Mucosa of descending colon (tissue), 3 donors: ENCODE results near the gene KHSRP. TPM values are rescaled to one million over a fixed set of nuclear protein-coding genes. Genes with fewer than 3 reads are reported as not detected.

Experiments used
- ATAC-seq: fragments of 200-7000 bp; cut with Tn5 transposase; one replicate; pipeline ENCODE4 v1.9.1; 2020; ENCODE audit warnings: mild to moderate bottlenecking, moderate library complexity
- DNase-seq, 3 donors: peaks; one replicate each; pipeline ENCODE4 v3.0.0-alpha.2; 2020
- H3K36me3 ChIP-seq: fragments of 200-600 bp; one replicate; pipeline ENCODE4 v1.8.0; 2021; ENCODE audit warnings: low read depth, mild to moderate bottlenecking
- H3K4me1 ChIP-seq: fragments of 200-600 bp; one replicate; pipeline ENCODE4 v1.8.0; 2021; ENCODE audit warnings: low read depth, mild to moderate bottlenecking
- H3K4me3 ChIP-seq: fragments of 200-600 bp; one replicate; pipeline ENCODE4 v1.8.0; 2021; ENCODE audit warnings: mild to moderate bottlenecking
- H3K9me3 ChIP-seq: fragments of 200-600 bp; one replicate; pipeline ENCODE4 v1.8.0; 2021; ENCODE audit warnings: mild to moderate bottlenecking
- CTCF ChIP-seq: fragments of 200-600 bp; IDR thresholded peaks from one replicate; pipeline ENCODE4 v1.8.0; 2022; ENCODE audit warnings: antibody characterized with exemption, mild to moderate bottlenecking
- intact Hi-C, 2 donors: fragments of 100-400 bp; cut with DNase I in 1 of 2; cut with micrococcal nuclease in 1 of 2; formaldehyde crosslinking; loops; one replicate each; pipeline versions ENCODE4 v1.11.0 to v1.11.1; 2022; cut with DNase I, micrococcal nuclease
- total RNA-seq, 3 donors: library from RNA; stranded (reverse); fragmentation: NEBNext Ultra II Directional in 2 of 3; extraction: Animal tissue kit (Norgen Biotek cat#: 25700) in 2 of 3; gene quantifications; one replicate each; pipeline versions ENCODE4 v1.2.1 to v1.2.4, GENCODE V29; 2021 to 2023
- donor health status: DM: no; HTN: no; CAD: no; lungs with moderate emphysema.
- donor health status: DM: no; HTN: no; CAD: no.
- donor health status: DM: no; HTN: yes; CAD: no.

KHSRP gene
- total RNA-seq, 3 donors from 2014 or later = 187 to 241 (median 236) TPM

- DNase-seq (no peak), ATAC-seq (no peak)
- H3K36me3 ChIP-seq = no peaks in the 10 kb centered on the region
- TF ChIP-seq CTCF = no peak
- H3K4me1 ChIP-seq = no peaks in the 10 kb centered on the region
- intact Hi-C loops = no loop called here
- no peaks in the 10 kb centered on the region for H3K9me3 ChIP-seq
- H3K4me3 ChIP-seq = no peak overlapping the region
Observed at GRCh38 chr19:6448045-6448444, 23.4 kb upstream of the KHSRP start.

- Histone ChIP-seq H3K4me3 (no peak overlapping the region), H3K4me1 (no peaks in the 10 kb centered on the region), H3K9me3 (no peaks in the 10 kb centered on the region), H3K36me3 (no peaks in the 10 kb centered on the region)
- ATAC-seq (no peak), DNase-seq (no peak)
- TF ChIP-seq CTCF = no peak
- intact Hi-C loops = no loop called here
Observed at GRCh38 chr19:6446452-6446851, 21.8 kb upstream of the KHSRP start.

GRCh38 chr19:6443986-6444385 is 19.4 kb upstream of the KHSRP start:
- H3K4me1 ChIP-seq = no peaks in the 10 kb centered on the region
- H3K36me3 ChIP-seq = no peaks in the 10 kb centered on the region
- ATAC-seq = no peak
- DNase-seq = no peak
- intact Hi-C loops = no loop called here
- H3K4me3 ChIP-seq = no peak overlapping the region
- no peaks in the 10 kb centered on the region for H3K9me3 ChIP-seq
- no peak for TF ChIP-seq CTCF

- Histone ChIP-seq H3K9me3 (no peaks in the 10 kb centered on the region), H3K4me3 (no peak overlapping the region), H3K4me1 (no peaks in the 10 kb centered on the region), H3K36me3 (no peaks in the 10 kb centered on the region)
- ATAC-seq (no peak), DNase-seq (no peak)
- intact Hi-C loops = no loop called here
- TF ChIP-seq CTCF = no peak
Observed at GRCh38 chr19:6442087-6442688, 17.6 kb upstream of the KHSRP start.

- ATAC-seq = no peak
Observed at GRCh38 chr19:6440905-6441304, 16.3 kb upstream of the KHSRP start.

More at GRCh38 chr19:6440905-6441304, 16.3 kb upstream of the KHSRP start:
- Histone ChIP-seq H3K4me3 (no peak overlapping the region), H3K9me3 (no peaks in the 10 kb centered on the region), H3K4me1 (no peaks in the 10 kb centered on the region), H3K36me3 (no peaks in the 10 kb centered on the region)
- DNase-seq = no peak
- intact Hi-C loops = no loop called here
- no peak for TF ChIP-seq CTCF
